ENCODE results near the gene MMP2. TPM values are rescaled to one million over a fixed set of nuclear protein-coding genes. Genes with fewer than 3 reads are reported as not detected.
A peak's percentile ranks its signal among the peaks of the same experiment; 100 is the strongest.

MMP2 gene
- total RNA-seq, 1 donor from 2014 or later: 5.6 TPM

- DNase-seq (ENCODE audit: low read depth): no peak
- no peak overlapping the region for H3K4me3 ChIP-seq (ENCODE audit: low read depth, low read length)
- no peak for TF ChIP-seq CTCF (conservative IDR thresholded peaks at IDR 0.05; ENCODE audit: low read depth, low read length)
Observed at GRCh38 chr16:55510185-55510805, 31.3 kb downstream of the MMP2 start.

- DNase-seq (ENCODE audit: low read depth): no peak
- no peak for TF ChIP-seq CTCF (conservative IDR thresholded peaks at IDR 0.05; ENCODE audit: low read depth, low read length)
- no peak overlapping the region for H3K4me3 ChIP-seq (ENCODE audit: low read depth, low read length)
Observed at GRCh38 chr16:55512941-55513340, 33.9 kb downstream of the MMP2 start.

GRCh38 chr16:55513616-55514015 is 34.6 kb downstream of the MMP2 start:
- no peak for DNase-seq (ENCODE audit: low read depth)
- TF ChIP-seq CTCF (conservative IDR thresholded peaks at IDR 0.05; ENCODE audit: low read depth, low read length): peak; percentile 29

GRCh38 chr16:55515111-55515510 is 36.1 kb downstream of the MMP2 start:
- no peak for DNase-seq (ENCODE audit: low read depth)
- H3K4me3 ChIP-seq (ENCODE audit: low read depth, low read length): no peak overlapping the region
- no peak for TF ChIP-seq CTCF (conservative IDR thresholded peaks at IDR 0.05; ENCODE audit: low read depth, low read length)

More at GRCh38 chr16:55513616-55514015, 34.6 kb downstream of the MMP2 start:
- H3K4me3 ChIP-seq (ENCODE audit: low read depth, low read length): no peak overlapping the region

GRCh38 chr16:55521792-55522191 is 42.8 kb downstream of the MMP2 start:
- H3K4me3 ChIP-seq (ENCODE audit: low read depth, low read length): no peak overlapping the region
- TF ChIP-seq CTCF (conservative IDR thresholded peaks at IDR 0.05; ENCODE audit: low read depth, low read length): no peak
- no peak for DNase-seq (ENCODE audit: low read depth)

GRCh38 chr16:55526441-55526840 is 47.4 kb downstream of the MMP2 start:
- no peak overlapping the region for H3K4me3 ChIP-seq (ENCODE audit: low read depth, low read length)
- no peak for TF ChIP-seq CTCF (conservative IDR thresholded peaks at IDR 0.05; ENCODE audit: low read depth, low read length)
- DNase-seq (ENCODE audit: low read depth): no peak

GRCh38 chr16:55527885-55528284 is 48.9 kb downstream of the MMP2 start:
- TF ChIP-seq CTCF (conservative IDR thresholded peaks at IDR 0.05; ENCODE audit: low read depth, low read length): no peak
- no peak overlapping the region for H3K4me3 ChIP-seq (ENCODE audit: low read depth, low read length)
- no peak for DNase-seq (ENCODE audit: low read depth)

All from epithelial cell of proximal tubule (primary cell).